H1 (cell line): ENCODE data around the gene GRID2. TPM values are rescaled to one million over a fixed set of nuclear protein-coding genes. Genes with fewer than 3 reads are reported as not detected.

Source experiments
- ASH2L ChIP-seq: fragments of 200-600, 300-600 bp; sonication (generic); IDR thresholded peaks from one replicate; pipeline ENCODE4 v1.7.1; 2017; ENCODE audit warnings: low read length
- ATF2 ChIP-seq: IDR thresholded peaks from 2 replicates; pipeline ENCODE4 v1.6.1; 2012; ENCODE audit warnings: low read length, inconsistent platforms
- BRCA1 ChIP-seq: IDR thresholded peaks from 2 replicates; pipeline ENCODE4 v1.6.1; 2012; ENCODE audit warnings: low read depth, low read length, improper control_type of control experiment
- CHD2 ChIP-seq: IDR thresholded peaks from 2 replicates; pipeline ENCODE4 v1.6.1; 2012; ENCODE audit warnings: low read length, improper control_type of control experiment
- CHD7 ChIP-seq: fragments of 300-600 bp; sonication (generic); IDR thresholded peaks from 2 replicates; pipeline ENCODE4 v1.7.1; 2012; ENCODE audit warnings: low read length, moderate library complexity, mild to moderate bottlenecking, inconsistent platforms; ENCODE audit not compliant: insufficient replicate concordance
- E2F6 ChIP-seq: IDR thresholded peaks from 2 replicates; pipeline ENCODE4 v1.6.1; 2012; ENCODE audit warnings: inconsistent platforms
- HDAC6 ChIP-seq: IDR thresholded peaks from one replicate; pipeline ENCODE4 v1.7.1; 2012; ENCODE audit warnings: low read depth, mild to moderate bottlenecking, inconsistent platforms, low read length, moderate library complexity
- KDM4A ChIP-seq: IDR thresholded peaks from one replicate; pipeline ENCODE4 v1.7.1; 2012; ENCODE audit warnings: low read depth, mild to moderate bottlenecking, moderate library complexity, low read length, inconsistent platforms; ENCODE audit not compliant: severe bottlenecking
- SIN3A ChIP-seq, 2 experiments: IDR thresholded peaks in 1 of 2; conservative IDR thresholded peaks in 1 of 2; 2 replicates each; pipeline ENCODE4 v1.6.1; 2011 to 2012; ENCODE audit warnings: low read length in 2 of 2, improper control_type of control experiment in 1 of 2, low read depth in 1 of 2, mild to moderate bottlenecking in 1 of 2
- TCF12 ChIP-seq: IDR thresholded peaks from 2 replicates; pipeline ENCODE4 v1.6.1; 2011; ENCODE audit warnings: low read depth, mild to moderate bottlenecking, low read length
- polyA plus RNA-seq, 7 experiments: library from polyadenylated mRNA; depleted of rRNA in 3 of 7; stranded (reverse) in 5 of 7; unstranded in 2 of 7; fragments of >200 nt in 5 of 7; fragments of 200-250 nt in 2 of 7; gene quantifications; 1 replicate in 5 of 7; 2 replicates in 1 of 7; 4 replicates in 1 of 7; pipeline versions ENCODE4 v1.2.1 to v1.2.3, GENCODE V29; 2011 to 2013; ENCODE audit warnings: missing spikeins in 2 of 7, mixed read lengths in 2 of 7
- total RNA-seq: library from RNA; stranded (reverse); fragmentation: NEBNext Ultra II Directional; extraction: Animal tissue kit (Norgen Biotek cat#: 25700); gene quantifications from 2 replicates; pipeline ENCODE4 v1.2.1, GENCODE V29; 2021

The GRID2 gene
- total and polyA plus RNA-seq, 2 of the 8 experiments (the other 6 are each of a cell fraction or from before 2014, with no cell fraction given): 31.1 to 81.9 TPM

- TF ChIP-seq CHD7 (no peak), ATF2 (no peak), KDM4A (no peak), ASH2L (no peak), CHD2 (no peak), E2F6 (no peak), SIN3A (conservative IDR thresholded peaks at IDR 0.05 in 1 of 2, IDR thresholded peaks at IDR 0.05 in 1 of 2; ENCODE audit: low read depth in 1 of 2, low read length in 2 of 2) (no peak), TCF12 (no peak), HDAC6 (no peak), BRCA1 (no peak)
Measured at GRCh38 chr4:93267747-93268146, 964.0 kb downstream of the GRID2 start (continued).
